NT2/D1 (cell line): ENCODE measurements around the gene GRXCR1.

Source experiments
- DNase-seq: peaks from one replicate; pipeline ENCODE4 v3.0.0-alpha.2; 2011; ENCODE audit warnings: low read depth, low spot score
- H3K27me3 ChIP-seq: 2 replicates; pipeline ENCODE4 v1.6.0; 2011; ENCODE audit warnings: mild to moderate bottlenecking; ENCODE audit not compliant: insufficient read length, insufficient read depth
- H3K36me3 ChIP-seq: 2 replicates; pipeline ENCODE4 v1.6.1; 2011; ENCODE audit warnings: mild to moderate bottlenecking, low read length, mixed read lengths; ENCODE audit not compliant: insufficient read depth, insufficient read length
- H3K4me1 ChIP-seq: 2 replicates; pipeline ENCODE4 v1.5.1; 2011; ENCODE audit not compliant: insufficient read depth, insufficient read length
- H3K4me3 ChIP-seq: 2 replicates; pipeline ENCODE4 v1.5.1; 2011; ENCODE audit warnings: low read depth; ENCODE audit not compliant: insufficient read length
- H3K9ac ChIP-seq: 2 replicates; pipeline ENCODE4 v1.6.0; 2011; ENCODE audit warnings: low read depth; ENCODE audit not compliant: insufficient read length
- H3K9me3 ChIP-seq: 2 replicates; pipeline ENCODE4 v1.5.1; 2011; ENCODE audit warnings: mild to moderate bottlenecking, low read length; ENCODE audit not compliant: insufficient read depth
- SUZ12 ChIP-seq: IDR thresholded peaks from 2 replicates; pipeline ENCODE4 v1.6.1; 2011; ENCODE audit not compliant: insufficient read length, insufficient read depth; ENCODE audit errors: extremely low read depth
- YY1 ChIP-seq: IDR thresholded peaks from 2 replicates; pipeline ENCODE4 v1.6.1; 2011; ENCODE audit not compliant: insufficient read length, insufficient read depth
- ZNF274 ChIP-seq: IDR thresholded peaks from 2 replicates; pipeline ENCODE4 v1.6.1; 2011; ENCODE audit warnings: mild to moderate bottlenecking, low read depth, low read length

Gene GRXCR1

DNA sequence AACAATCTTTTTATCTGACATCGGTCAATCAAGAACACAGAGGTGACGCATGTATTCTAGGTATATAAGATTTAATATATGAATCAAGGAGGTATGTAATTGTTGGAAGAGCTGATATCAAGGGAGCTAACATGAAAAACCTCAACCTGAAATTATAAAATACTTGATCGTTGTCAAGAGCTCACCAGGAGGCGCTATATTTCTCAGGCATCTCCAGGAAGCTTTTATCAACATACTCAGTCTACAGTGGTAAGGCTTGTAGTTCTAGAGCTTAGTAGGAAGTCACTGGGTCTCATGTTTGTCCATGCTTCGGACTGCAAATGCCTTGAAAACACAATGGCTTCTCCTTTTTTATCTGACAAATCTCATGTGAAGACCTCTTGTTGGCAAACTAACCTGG is 156.1 kb downstream of the GRXCR1 start:
- no peak overlapping the region for H3K9ac ChIP-seq
- no peaks in the 10 kb centered on the region for H3K27me3 ChIP-seq
- DNase-seq = no peak
- no peak overlapping the region for H3K4me3 ChIP-seq
- no peaks in the 10 kb centered on the region for H3K9me3 ChIP-seq
- no peaks in the 10 kb centered on the region for H3K36me3 ChIP-seq
- no peak for TF ChIP-seq SUZ12
- no peak for TF ChIP-seq ZNF274
- TF ChIP-seq YY1 = no peak
- H3K4me1 ChIP-seq = no peaks in the 10 kb centered on the region

DNA sequence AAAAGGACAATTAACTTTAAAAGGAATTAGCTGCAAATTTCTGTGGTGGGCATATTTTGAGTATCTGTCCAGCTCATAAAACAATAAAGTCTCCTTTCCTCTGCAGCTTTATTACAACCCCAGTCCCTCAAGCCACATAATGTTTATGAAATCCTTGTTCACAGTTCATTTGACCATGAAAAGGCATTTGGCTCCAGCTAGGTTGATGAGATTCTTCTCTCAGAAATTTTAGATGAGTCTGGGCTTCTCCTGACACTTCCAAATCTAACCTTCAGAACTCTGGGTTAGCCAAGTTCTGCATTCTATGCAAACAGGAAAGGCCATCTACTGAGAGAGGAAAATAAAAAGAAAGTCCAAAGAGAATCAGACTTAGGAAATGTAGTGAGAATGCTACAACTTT is 156.8 kb downstream of the GRXCR1 start:
- Histone ChIP-seq H3K27me3 (no peaks in the 10 kb centered on the region), H3K9ac (no peak overlapping the region), H3K4me1 (no peaks in the 10 kb centered on the region), H3K9me3 (no peaks in the 10 kb centered on the region), H3K36me3 (no peaks in the 10 kb centered on the region), H3K4me3 (no peak overlapping the region)
- DNase-seq = no peak
- TF ChIP-seq ZNF274 = no peak
- TF ChIP-seq SUZ12 = no peak
- no peak for TF ChIP-seq YY1

DNA sequence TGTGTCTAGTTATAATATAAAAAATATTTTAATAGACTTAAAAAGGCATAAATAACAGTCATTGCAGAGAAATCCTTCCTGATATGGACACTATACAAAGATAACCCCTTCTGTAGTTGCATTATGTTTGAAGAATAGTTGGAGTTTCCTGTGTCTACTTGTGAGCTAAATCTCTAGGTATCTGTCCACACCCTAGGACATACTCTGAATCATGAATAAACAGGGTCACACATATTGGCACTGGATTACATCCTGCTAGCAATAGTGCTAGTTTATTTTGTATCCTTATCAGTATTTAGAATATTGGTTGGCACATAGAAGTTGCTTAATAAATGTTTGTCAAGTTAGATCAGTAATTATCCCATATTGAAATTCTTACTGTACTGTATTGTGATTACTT is 173.9 kb downstream of the GRXCR1 start:
- TF ChIP-seq ZNF274 = no peak
- no peak for TF ChIP-seq SUZ12
- no peaks in the 10 kb centered on the region for H3K36me3 ChIP-seq
- H3K4me1 ChIP-seq = no peaks in the 10 kb centered on the region
- H3K4me3 ChIP-seq = no peak overlapping the region
- no peak overlapping the region for H3K9ac ChIP-seq
- H3K27me3 ChIP-seq = no peaks in the 10 kb centered on the region
- DNase-seq = no peak
- H3K9me3 ChIP-seq = no peaks in the 10 kb centered on the region

DNA sequence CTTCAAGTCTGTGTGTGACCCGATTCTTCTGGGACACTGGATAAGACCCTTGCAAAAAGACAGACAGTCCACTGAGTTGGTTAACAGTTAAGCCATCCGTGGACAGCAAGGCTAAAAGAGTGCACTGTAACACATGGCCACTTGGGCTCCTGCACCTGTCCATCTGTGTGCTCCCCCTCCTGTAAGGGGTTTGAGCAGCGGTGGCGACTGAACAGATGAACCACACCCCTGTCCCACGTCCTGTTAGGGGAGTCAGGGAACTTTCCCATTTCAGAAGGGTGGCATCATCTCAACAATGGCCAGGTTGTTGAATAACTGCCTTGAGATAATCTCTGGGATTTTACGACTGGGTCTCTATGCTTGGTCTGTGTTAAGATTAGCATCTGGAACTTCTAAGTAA is 178.6 kb downstream of the GRXCR1 start:
- H3K9ac ChIP-seq = no peak overlapping the region
- H3K27me3 ChIP-seq = no peaks in the 10 kb centered on the region
- DNase-seq = no peak
- H3K4me1 ChIP-seq = no peaks in the 10 kb centered on the region
- H3K9me3 ChIP-seq = no peaks in the 10 kb centered on the region
- H3K4me3 ChIP-seq = no peak overlapping the region
- no peak for TF ChIP-seq SUZ12
- no peak for TF ChIP-seq ZNF274
- no peak for TF ChIP-seq YY1
- no peaks in the 10 kb centered on the region for H3K36me3 ChIP-seq
